PC-3 (cell line): Measurements from ENCODE around the gene PLXNA4. TPM values are rescaled to one million over a fixed set of nuclear protein-coding genes. Genes with fewer than 3 reads are reported as not detected.

Source experiments
- ATAC-seq: fragments of 200-7000 bp; cut with Tn5 transposase; 2 replicates; pipeline ENCODE4 v1.9.1; 2020; ENCODE audit warnings: mild to moderate bottlenecking, moderate library complexity
- BruUV-seq: library from RNA; stranded (reverse); fragments of 400-500 nt; replicated peaks from 2 replicates; lab custom pipeline; 2021; lab: Mats Ljungman, UMichigan
- CTCF ChIA-PET: fragments of 300-600 bp; sonication (Branson Sonifier 250); formaldehyde crosslinking; loops from one replicate; lab custom pipeline; 2022; ENCODE audit warnings: antibody characterized with exemption; lab: Charles Lee
- POLR2A ChIA-PET: fragments of 300-600 bp; sonication (Branson Sonifier 250); formaldehyde crosslinking; loops from one replicate; lab custom pipeline; 2022; ENCODE audit warnings: antibody characterized with exemption; ENCODE audit not compliant: unreplicated experiment; lab: Charles Lee
- DNase-seq: peaks from one replicate; pipeline ENCODE4 v3.0.0-alpha.2; 2015
- H2AFZ ChIP-seq: fragments of 300-600 bp; sonication (generic); 2 replicates; pipeline ENCODE4 v1.6.0; 2016; ENCODE audit warnings: antibody characterized with exemption, low read length
- H3F3A ChIP-seq: fragments of 300-600 bp; sonication (generic); one replicate; pipeline ENCODE4 v1.6.0; 2017; ENCODE audit warnings: antibody characterized with exemption, low read length, control low read depth, mild to moderate bottlenecking; ENCODE audit not compliant: unreplicated experiment
- H3K27ac ChIP-seq: fragments of 300-600 bp; sonication (generic); 2 replicates; pipeline ENCODE4 v1.5.1; 2016; ENCODE audit warnings: mild to moderate bottlenecking, low read length
- H3K27me3 ChIP-seq: fragments of 300-600 bp; sonication (generic); 2 replicates; pipeline ENCODE4 v1.6.1; 2016; ENCODE audit warnings: low read length, mixed read lengths
- H3K36me3 ChIP-seq: fragments of 300-600 bp; sonication (generic); 2 replicates; pipeline ENCODE4 v1.6.1; 2016; ENCODE audit warnings: low read depth, mixed run types, low read length, mixed read lengths
- H3K4me1 ChIP-seq: fragments of 300-600 bp; sonication (generic); 2 replicates; pipeline ENCODE4 v1.5.1; 2016; ENCODE audit warnings: low read length; ENCODE audit not compliant: insufficient read depth
- H3K4me2 ChIP-seq: fragments of 300-600 bp; sonication (generic); 2 replicates; pipeline ENCODE4 v1.6.0; 2016; ENCODE audit warnings: low read length
- H3K4me3 ChIP-seq: fragments of 300-600 bp; sonication (generic); 2 replicates; pipeline ENCODE4 v1.5.1; 2016; ENCODE audit warnings: mild to moderate bottlenecking, low read length, mixed read lengths
- H3K79me2 ChIP-seq: fragments of 300-600 bp; sonication (generic); 2 replicates; pipeline ENCODE4 v1.6.1; 2017; ENCODE audit warnings: low read length, mixed read lengths
- H3K9ac ChIP-seq: fragments of 300-600 bp; sonication (generic); 2 replicates; pipeline ENCODE4 v1.6.0; 2016; ENCODE audit warnings: mild to moderate bottlenecking, low read length
- H3K9me2 ChIP-seq: fragments of 300-600 bp; sonication (generic); replicated peaks from 2 replicates; pipeline ENCODE4 v1.6.1; 2016; ENCODE audit warnings: mixed run types, low read length, mixed read lengths
- H3K9me3 ChIP-seq: fragments of 300-600 bp; sonication (generic); 2 replicates; pipeline ENCODE4 v1.6.1; 2016; ENCODE audit warnings: low read length, mixed read lengths
- H4K20me1 ChIP-seq: fragments of 300-600 bp; sonication (generic); 2 replicates; pipeline ENCODE4 v1.6.1; 2016; ENCODE audit warnings: low read length, mixed read lengths
- CTCF ChIP-seq: fragments of 300-600 bp; sonication (generic); conservative IDR thresholded peaks from 2 replicates; pipeline ENCODE4 v1.5.1; 2017; ENCODE audit warnings: antibody characterized with exemption, low read depth, mild to moderate bottlenecking, low read length
- EZH2 ChIP-seq: fragments of 300-600 bp; sonication (generic); IDR thresholded peaks from one replicate; pipeline ENCODE4 v1.6.1; 2017; ENCODE audit warnings: antibody characterized with exemption, mild to moderate bottlenecking, low read length; ENCODE audit not compliant: unreplicated experiment
- EZH2phosphoT487 ChIP-seq: fragments of 300-600 bp; sonication (generic); IDR thresholded peaks from 2 replicates; pipeline ENCODE4 v1.6.1; 2018; ENCODE audit warnings: mild to moderate bottlenecking, antibody characterized with exemption, low read length, borderline replicate concordance
- intact Hi-C: fragments of 100-400 bp; cut with micrococcal nuclease; formaldehyde crosslinking; loops from 2 replicates; pipeline ENCODE4 v1.9.0; 2023
- total RNA-seq: library from RNA; depleted of rRNA; stranded (reverse); fragments of >200 nt; gene quantifications from 2 replicates; pipeline ENCODE4 v1.2.3, GENCODE V29; 2014

PLXNA4 gene
- total RNA-seq, 1 experiment from 2014 or later: 1.2 TPM

DNA sequence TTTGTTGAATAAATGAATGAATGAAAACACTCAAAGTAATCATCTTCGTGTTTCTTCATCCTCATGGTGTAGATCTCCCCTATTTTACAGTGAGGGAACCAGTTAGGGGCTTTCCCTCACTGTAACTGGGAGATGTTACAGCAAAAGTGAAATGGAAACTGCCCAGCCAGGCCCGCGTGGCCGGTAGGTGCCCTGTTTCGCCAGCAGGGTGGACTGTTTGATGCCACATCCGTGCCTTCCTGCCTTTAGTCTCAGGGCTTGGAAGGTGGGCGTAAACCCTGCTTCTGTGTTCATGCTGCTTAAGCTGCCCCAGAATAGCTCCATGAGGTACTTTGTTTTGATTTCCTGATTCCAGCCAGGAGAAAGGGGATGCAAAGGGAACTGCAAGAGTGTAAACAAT lies 268.8 kb downstream of the PLXNA4 start:
- Histone ChIP-seq H3F3A (no peaks in the 10 kb centered on the region), H3K79me2 (no peaks in the 10 kb centered on the region), H4K20me1 (no peaks in the 10 kb centered on the region), H3K27me3 (no peaks in the 10 kb centered on the region), H2AFZ (no peak overlapping the region), H3K9ac (no peak overlapping the region), H3K36me3 (no peaks in the 10 kb centered on the region), H3K27ac (no peak overlapping the region), H3K4me2 (no peak overlapping the region), H3K4me3 (no peak overlapping the region), H3K9me3 (no peaks in the 10 kb centered on the region), H3K9me2 (no peaks in the 10 kb centered on the region), H3K4me1 (no peaks in the 10 kb centered on the region)
- POLR2A ChIA-PET: no interaction called here
- intact Hi-C loops: no loop called here
- DNase-seq (no peak), ATAC-seq (no peak)
- TF ChIP-seq EZH2phosphoT487 (no peak), CTCF (peak; percentile 31; the same call in 1 of the 2 replicates), EZH2 (no peak)
- BruUV-seq: no TSS peak
- CTCF ChIA-PET: no interaction called here

DNA sequence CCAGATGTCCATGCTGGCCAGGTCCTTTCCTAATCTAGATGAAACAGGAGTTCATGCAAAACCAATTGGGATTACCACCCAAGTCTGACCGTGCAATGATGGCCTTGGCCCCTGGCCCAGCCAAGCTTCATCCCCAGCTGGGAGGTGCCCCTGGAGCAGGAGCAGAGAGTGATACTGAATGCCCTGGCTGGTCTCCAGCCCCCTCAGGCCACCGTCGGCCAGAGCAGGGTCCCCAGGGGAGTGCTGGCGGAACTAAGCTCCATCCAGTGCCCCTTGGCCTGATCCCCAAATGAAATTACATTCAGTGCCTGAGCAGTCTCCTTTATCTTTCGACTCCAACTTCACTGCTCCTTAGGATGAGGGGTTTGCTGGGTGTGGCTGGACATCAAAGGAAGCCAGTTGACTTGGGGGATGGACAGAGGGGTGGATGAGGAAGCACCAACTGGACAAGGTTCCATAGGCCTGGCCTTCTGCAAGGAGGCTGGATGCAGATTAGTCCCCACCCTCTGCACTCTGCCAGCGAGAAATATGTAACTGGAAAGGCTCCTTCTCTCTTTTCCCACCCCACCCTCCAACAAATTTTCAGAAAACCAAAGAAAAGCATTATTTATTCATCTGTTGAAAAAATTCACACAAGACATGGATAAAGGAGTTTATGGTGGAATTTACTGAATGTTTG lies 275.5 kb downstream of the PLXNA4 start:
- DNase-seq: no peak
- H3K4me3 ChIP-seq: no peak overlapping the region
- no peaks in the 10 kb centered on the region for H3K36me3 ChIP-seq
- no peaks in the 10 kb centered on the region for H4K20me1 ChIP-seq
- CTCF ChIA-PET: no interaction called here
- H3K4me1 ChIP-seq: peaks cover 9% of the 10 kb centered on the region; the same call in 1 of the 2 replicates
- no peak overlapping the region for H2AFZ ChIP-seq
- H3K9me3 ChIP-seq: no peaks in the 10 kb centered on the region
- no peaks in the 10 kb centered on the region for H3K27me3 ChIP-seq
- no peak overlapping the region for H3K27ac ChIP-seq
- no TSS peak for BruUV-seq
- no peaks in the 10 kb centered on the region for H3K9me2 ChIP-seq
- H3K9ac ChIP-seq: no peak overlapping the region
- TF ChIP-seq EZH2phosphoT487 (no peak), EZH2 (no peak), CTCF (no peak)
- POLR2A ChIA-PET: no interaction called here
- no peak for ATAC-seq
- intact Hi-C loops: no loop called here
- no peak overlapping the region for H3K4me2 ChIP-seq
- no peaks in the 10 kb centered on the region for H3K79me2 ChIP-seq
- no peaks in the 10 kb centered on the region for H3F3A ChIP-seq

DNA sequence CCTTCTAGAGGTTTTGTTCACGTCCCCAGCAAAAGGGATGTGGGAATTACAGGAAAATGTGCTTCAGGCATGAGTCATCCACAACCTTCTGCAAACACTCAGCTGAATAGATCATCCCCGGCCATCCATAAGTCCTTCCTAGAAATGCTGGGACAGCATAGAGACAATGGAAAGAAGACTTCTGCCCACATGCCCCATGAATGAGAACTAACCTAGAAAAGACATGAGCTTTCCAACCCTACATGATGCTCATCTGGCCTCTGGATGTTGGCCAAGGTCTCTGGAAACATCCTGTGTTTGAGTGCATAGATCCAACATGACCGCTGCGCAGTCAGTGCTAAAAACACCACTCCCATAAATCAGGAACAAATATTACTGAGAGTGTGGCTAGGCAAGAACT lies 277.5 kb downstream of the PLXNA4 start:
- Histone ChIP-seq H3K27me3 (no peaks in the 10 kb centered on the region), H3K4me3 (no peak overlapping the region), H3K9ac (no peak overlapping the region), H3K9me3 (no peaks in the 10 kb centered on the region), H3K79me2 (no peaks in the 10 kb centered on the region), H3K36me3 (no peaks in the 10 kb centered on the region), H2AFZ (no peak overlapping the region), H3K9me2 (no peaks in the 10 kb centered on the region), H3K4me1 (peaks cover 9% of the 10 kb centered on the region; the same call in 1 of the 2 replicates), H3K27ac (no peak overlapping the region), H3K4me2 (0 out of 2 replicates have a peak overlapping the region, but pooled peaks have one; percentile 30), H3F3A (no peaks in the 10 kb centered on the region), H4K20me1 (no peaks in the 10 kb centered on the region)
- TF ChIP-seq EZH2phosphoT487: no peak
- no peak for TF ChIP-seq CTCF
- no peak for TF ChIP-seq EZH2
- BruUV-seq: no TSS peak
- intact Hi-C loops: no loop called here
- DNase-seq (peak; percentile 55), ATAC-seq (peak; percentile 91)
- POLR2A ChIA-PET: interaction anchor here (0.6 to 0.7 kb wide), 2 partner anchors 25 to 1079 kb away, joined by 4 to 6 read pairs; no protein-coding TSS in a partner anchor
- CTCF ChIA-PET: no interaction called here
